Testis (tissue), 3 donors: Measurements from ENCODE around the gene DENND6B. TPM values are rescaled to one million over a fixed set of nuclear protein-coding genes. Genes with fewer than 3 reads are reported as not detected.

ENCODE experiments used
- DNase-seq: peaks from one replicate; pipeline ENCODE4 v3.0.0-alpha.2; 2019
- H3K27ac ChIP-seq, 2 donors: fragments of 200-600 bp; sonication (generic); one replicate each; pipeline ENCODE4 v1.5.1; 2019
- H3K27me3 ChIP-seq: fragments of 200-600 bp; sonication (generic); one replicate; pipeline ENCODE4 v1.5.1; 2019
- H3K36me3 ChIP-seq: fragments of 200-600 bp; sonication (generic); one replicate; pipeline ENCODE4 v1.5.1; 2017; ENCODE audit warnings: low read depth; ENCODE audit errors: missing control alignments
- H3K4me1 ChIP-seq: fragments of 200-600 bp; sonication (generic); one replicate; pipeline ENCODE4 v1.5.1; 2019
- H3K4me3 ChIP-seq, 2 donors: fragments of 200-600 bp; sonication (generic); one replicate each; pipeline ENCODE4 v1.5.1; 2017 to 2019
- H3K9me3 ChIP-seq: fragments of 200-600 bp; sonication (generic); one replicate; pipeline ENCODE4 v1.5.1; 2017
- CTCF ChIP-seq, 3 experiments: fragments of 450-650 bp in 2 of 3; fragments of 200-600 bp in 1 of 3; sonication (generic) in 1 of 3; IDR thresholded peaks; one replicate each; pipeline ENCODE4 v1.5.1; 2016 to 2019; ENCODE audit warnings: antibody characterized with exemption in 3 of 3, mild to moderate bottlenecking in 2 of 3, moderate library complexity in 1 of 3
- POLR2A ChIP-seq: fragments of 450-650 bp; IDR thresholded peaks from one replicate; pipeline ENCODE4 v1.6.1; 2017; ENCODE audit warnings: antibody characterized with exemption, mild to moderate bottlenecking, moderate library complexity
- WGBS, 2 donors: methylation state at CpG; one replicate each; pipeline ENCODE4 v1.1.5; 2018; 5-methylcytosine and 5-hydroxymethylcytosine counted together
- intact Hi-C: fragments of 100-400 bp; cut with DNase I; formaldehyde crosslinking; loops from one replicate; pipeline ENCODE4 v1.15.1; 2023; ENCODE audit warnings: low total_unique reads
- polyA plus RNA-seq: library from polyadenylated mRNA; stranded (reverse); fragments of 350-450 nt; fragmentation: Illumina TruSeq; extraction: RNeasy Lipid Tissue Mini Kit (QIAGEN cat#74804); gene quantifications from one replicate; pipeline ENCODE4 v1.2.3, GENCODE V29; 2014; ENCODE audit warnings: low read depth, low replicate concordance; ENCODE audit not compliant: insufficient read depth
- total RNA-seq, 2 donors: library from RNA; depleted of rRNA; stranded (reverse); fragments of >200 nt; gene quantifications; one replicate each; pipeline ENCODE4 v1.2.3, GENCODE V29; 2016

DENND6B gene
- total and polyA plus RNA-seq, 3 donors from 2014 or later: 17.1 to 22.0 (median 18.0) TPM

DNA sequence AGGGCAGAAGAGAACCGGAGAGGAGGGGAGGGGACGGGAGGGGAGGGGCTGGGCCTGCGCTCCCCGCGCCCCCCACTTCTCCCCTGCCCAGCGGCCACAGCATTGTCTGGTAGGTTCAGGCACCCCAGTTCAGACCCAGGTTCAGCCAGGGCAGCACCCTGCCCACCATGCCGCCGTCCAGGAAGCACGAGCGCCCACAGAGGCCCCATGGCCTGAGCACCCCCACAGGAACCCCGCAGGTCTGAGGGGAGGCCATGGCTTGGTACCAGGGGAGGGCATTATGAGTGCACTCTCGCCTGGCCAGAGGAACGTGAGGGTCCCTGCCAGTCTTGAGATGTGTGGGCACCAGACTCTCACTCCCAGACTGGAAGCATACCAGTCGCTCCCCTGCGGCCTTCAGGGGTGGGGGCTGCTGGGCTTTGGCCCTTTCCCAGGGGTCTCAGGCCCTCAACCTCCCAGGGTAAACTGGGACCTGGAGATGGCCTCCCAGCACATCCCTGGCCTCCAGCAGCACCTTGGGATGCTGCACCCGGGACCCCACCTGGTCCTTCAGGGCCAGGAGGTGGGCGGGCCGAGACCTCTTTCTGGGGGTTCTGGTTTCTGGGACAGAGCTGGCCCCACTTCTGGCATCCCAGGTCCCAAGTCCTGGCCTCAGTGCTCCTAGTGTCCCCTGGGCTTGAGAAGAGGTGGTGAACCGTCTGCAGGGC is 18.8 kb downstream of the DENND6B start:
- Histone ChIP-seq H3K36me3 (no peaks in the 10 kb centered on the region), H3K4me1 (peaks cover 45% of the 10 kb centered on the region), H3K9me3 (no peaks in the 10 kb centered on the region), H3K27me3 (no peaks in the 10 kb centered on the region), H3K27ac (peak overlapping the region; percentile 50 to 83), H3K4me3 (no peak overlapping the region)
- no peak for DNase-seq
- 32% methylated on average over 13 to 19 of the region's 19 CpGs for WGBS, 2 donors
- intact Hi-C loops: no loop called here
- TF ChIP-seq CTCF (IDR thresholded peaks at IDR 0.05) (no peak), POLR2A (no peak)

DNA sequence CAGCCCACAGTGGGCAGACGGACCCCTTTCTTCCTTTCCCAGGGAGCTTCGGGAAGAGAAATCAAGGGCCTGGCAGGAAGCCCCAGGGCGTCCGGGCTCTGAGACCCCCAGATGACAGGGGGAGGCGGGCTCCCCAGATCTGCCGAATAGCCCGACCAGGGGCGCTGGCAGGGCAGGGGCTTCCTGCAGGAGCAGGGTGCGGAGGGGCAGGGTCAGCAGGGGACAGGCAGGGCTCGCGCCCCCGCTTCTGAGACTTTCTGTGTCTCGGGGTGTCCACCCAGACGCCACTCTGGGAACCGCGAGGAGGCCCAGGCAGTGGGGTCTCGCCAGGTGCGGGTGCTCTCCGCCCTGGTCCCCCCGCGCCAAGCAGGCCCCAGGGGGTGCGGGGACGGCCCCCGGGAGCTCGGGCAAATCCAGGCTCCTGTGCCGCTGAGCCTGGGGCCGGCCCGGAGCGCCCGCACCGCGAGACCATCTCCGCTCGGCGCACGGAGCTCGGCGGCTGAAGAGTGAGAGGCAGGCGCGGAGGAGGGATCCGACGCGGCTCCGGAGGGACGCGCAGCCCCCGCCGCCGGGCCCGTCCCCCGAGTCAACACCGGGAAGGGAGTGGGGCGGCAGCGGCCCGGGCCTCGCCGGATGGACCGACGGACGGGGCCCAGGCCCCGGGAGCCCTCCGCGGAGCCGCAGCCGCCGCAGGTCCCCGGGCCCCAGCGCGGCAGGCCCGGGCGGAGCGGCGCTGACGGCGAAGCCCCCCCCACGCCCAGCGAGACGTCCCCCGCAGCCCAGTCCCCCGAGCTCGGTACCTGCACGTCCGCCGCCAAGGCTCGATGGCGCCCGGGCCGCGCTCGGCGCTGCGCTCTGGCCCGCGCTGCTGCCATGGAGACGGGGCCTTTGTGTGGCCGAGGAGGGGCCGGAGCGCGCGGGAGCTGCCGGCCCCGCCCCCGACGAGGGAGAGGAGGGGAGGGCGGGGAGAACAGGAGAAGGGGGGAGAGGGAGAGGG is 19.8 kb downstream of the DENND6B start, which contains the start of gene PLXNB2:
TSS of gene PLXNB2 (minus strand) at position 894 of the 997 bp plus-strand sequence. CDS start 17,062 bp downstream, outside the sequence.
- Histone ChIP-seq H3K27ac (peak within 1 kb of the TSS; percentile 68 to 87), H3K9me3 (no peaks in the 10 kb centered on the region), H3K4me3 (peak within 1 kb of the TSS; percentile 87 to 89), H3K4me1 (peaks cover 52% of the 10 kb centered on the region), H3K27me3 (no peaks in the 10 kb centered on the region), H3K36me3 (no peaks in the 10 kb centered on the region)
- 0 to 1% methylated on average over 20 to 37 of the region's 105 CpGs for WGBS, 2 donors
- intact Hi-C loops: no loop called here
- TF ChIP-seq POLR2A (no peak), CTCF (IDR thresholded peaks at IDR 0.05) (no peak)
- peak; percentile 86 for DNase-seq

DNA sequence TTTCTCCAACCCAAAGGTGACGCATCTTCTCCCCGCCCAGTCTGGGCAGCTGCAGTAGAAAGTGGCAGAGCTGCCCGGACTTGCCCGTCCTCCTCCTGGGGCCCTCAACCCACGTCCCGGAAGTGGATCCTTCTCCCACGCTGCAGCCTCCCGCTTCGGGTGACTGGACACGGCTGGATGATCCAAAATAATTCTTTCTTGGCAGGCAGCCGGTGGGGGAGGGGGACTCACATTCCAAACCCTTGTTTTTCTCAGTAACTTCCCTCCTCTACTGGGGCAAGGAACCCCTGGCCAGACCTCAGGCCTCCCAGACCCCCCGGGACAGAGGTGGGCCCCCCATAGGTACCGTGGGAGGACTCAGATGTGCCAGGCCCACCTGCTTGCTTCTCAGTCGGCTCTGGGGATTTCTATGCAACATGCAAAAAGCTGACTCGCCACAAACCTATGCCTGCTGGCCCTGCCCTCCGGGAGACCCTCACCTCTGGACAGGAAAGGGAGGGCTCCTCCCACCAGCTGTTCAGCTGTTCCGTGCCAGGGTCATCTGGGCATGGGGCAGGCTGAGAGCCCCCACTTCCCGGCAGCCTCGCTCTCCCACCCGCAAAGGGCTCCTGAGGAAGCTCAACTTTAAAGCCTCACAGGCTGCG is 20.8 kb downstream of the DENND6B start:
- H3K4me1 ChIP-seq: peaks cover 62% of the 10 kb centered on the region
- peak overlapping the region; percentile 68 to 87 for H3K27ac ChIP-seq
- no peaks in the 10 kb centered on the region for H3K36me3 ChIP-seq
- peak; percentile 91 for DNase-seq
- no peaks in the 10 kb centered on the region for H3K27me3 ChIP-seq
- no peaks in the 10 kb centered on the region for H3K9me3 ChIP-seq
- 16 to 22% methylated on average over 15 to 19 of the region's 21 CpGs for WGBS, 2 donors
- H3K4me3 ChIP-seq: peak overlapping the region; percentile 87 to 89
- intact Hi-C loops: no loop called here
- TF ChIP-seq CTCF (IDR thresholded peaks at IDR 0.05): peak in 1 of 3 experiments; percentile 15
- TF ChIP-seq POLR2A: no peak

DNA sequence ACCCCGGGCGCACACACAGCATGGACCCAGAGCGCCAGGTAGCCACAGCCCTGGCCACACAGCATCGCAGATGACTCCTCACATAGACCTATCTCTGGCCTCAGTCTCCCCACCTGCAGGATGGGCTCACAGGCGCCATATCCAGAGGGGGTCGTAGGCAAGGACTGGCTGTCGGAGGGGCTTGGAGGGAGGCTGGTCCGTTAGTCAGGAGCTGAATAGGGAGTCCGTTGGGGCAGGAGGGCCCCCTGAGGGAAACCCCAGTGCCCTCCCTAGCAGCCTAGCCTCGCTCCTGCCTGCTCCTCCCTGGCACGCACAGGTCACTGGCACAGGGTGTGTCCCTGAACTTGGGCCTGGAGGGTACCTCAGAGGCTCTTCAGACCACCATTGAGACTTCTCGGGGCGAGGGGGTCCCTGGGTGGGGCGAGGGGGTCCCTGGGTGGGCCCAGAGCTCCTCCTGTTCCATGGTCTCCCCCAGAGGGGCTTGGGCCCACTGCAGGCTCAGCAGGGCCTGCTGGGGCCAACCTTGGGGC is 21.4 kb downstream of the DENND6B start:
- TF ChIP-seq POLR2A (no peak), CTCF (IDR thresholded peaks at IDR 0.05) (no peak)
- H3K27me3 ChIP-seq: no peaks in the 10 kb centered on the region
- no peaks in the 10 kb centered on the region for H3K9me3 ChIP-seq
- peak overlapping the region; percentile 68 to 87 for H3K27ac ChIP-seq
- H3K4me3 ChIP-seq: peak overlapping the region; percentile 87 to 89
- H3K4me1 ChIP-seq: peaks cover 68% of the 10 kb centered on the region
- no peak for DNase-seq
- WGBS, 2 donors: 60 to 61% methylated on average over 8 to 14 of the region's 14 CpGs
- intact Hi-C loops: no loop called here
- no peaks in the 10 kb centered on the region for H3K36me3 ChIP-seq
